HG02943 (cell line): Measurements from ENCODE around the gene CDH23.

Experiments
- ATAC-seq: cut with Tn5 transposase; IDR thresholded peaks from one replicate; pipeline ENCODE4 v1.9.1; 2021; ENCODE audit warnings: mild to moderate bottlenecking, low read depth, moderate library complexity; ENCODE audit not compliant: unreplicated experiment

Gene CDH23

GRCh38 chr10:71815515-71816130, 418.9 kb downstream of the CDH23 start:
- no peak for ATAC-seq

GRCh38 chr10:71816421-71816851, 419.7 kb downstream of the CDH23 start:
- no peak for ATAC-seq

- ATAC-seq: no peak
These were observed 420.4 kb downstream of the CDH23 start for GRCh38 chr10:71816936-71817618.

GRCh38 chr10:71817831-71818655, 421.3 kb downstream of the CDH23 start:
- no peak for ATAC-seq

- no peak for ATAC-seq
These were observed 422.0 kb downstream of the CDH23 start for GRCh38 chr10:71818674-71819260.

- no peak for ATAC-seq
These were observed 422.7 kb downstream of the CDH23 start for GRCh38 chr10:71819441-71819861.

- no peak for ATAC-seq
These were observed 423.3 kb downstream of the CDH23 start for GRCh38 chr10:71819985-71820384.

GRCh38 chr10:71820966-71821365, 424.2 kb downstream of the CDH23 start:
- no peak for ATAC-seq

GRCh38 chr10:71821909-71822763, 425.4 kb downstream of the CDH23 start:
- ATAC-seq: no peak

GRCh38 chr10:71823356-71823755, 426.6 kb downstream of the CDH23 start:
- no peak for ATAC-seq

GRCh38 chr10:71824333-71824732, 427.6 kb downstream of the CDH23 start:
- ATAC-seq: no peak

GRCh38 chr10:71825217-71825616, 428.5 kb downstream of the CDH23 start:
- no peak for ATAC-seq

- no peak for ATAC-seq
These were observed 431.1 kb downstream of the CDH23 start for GRCh38 chr10:71827852-71828251.

GRCh38 chr10:71828702-71829101, 432.0 kb downstream of the CDH23 start:
- no peak for ATAC-seq

GRCh38 chr10:71829171-71829570, 432.5 kb downstream of the CDH23 start:
- no peak for ATAC-seq

GRCh38 chr10:71829896-71830295, 433.2 kb downstream of the CDH23 start:
- no peak for ATAC-seq

GRCh38 chr10:71830726-71831125, 434.0 kb downstream of the CDH23 start:
- no peak for ATAC-seq

GRCh38 chr10:71831646-71832552, 435.2 kb downstream of the CDH23 start:
- ATAC-seq: no peak

- no peak for ATAC-seq
These were observed 436.2 kb downstream of the CDH23 start for GRCh38 chr10:71832967-71833366.
